Rectal smooth muscle tissue (tissue), 1 donor: ENCODE measurements around the gene ARHGAP11B.
"Not testable (repeated sequence)": the region's sequence is repeated elsewhere in the genome, so short reads cannot be mapped to it uniquely, and the experiment has no call there.

Experiments used
- H3K27ac ChIP-seq: one replicate; pipeline ENCODE4 v1.7.0; 2013; ENCODE audit warnings: low read depth, low read length, inconsistent platforms
- H3K27me3 ChIP-seq: one replicate; pipeline ENCODE4 v1.7.0; 2013; ENCODE audit warnings: low read length; ENCODE audit not compliant: control insufficient read depth, insufficient read depth
- H3K36me3 ChIP-seq: one replicate; pipeline ENCODE4 v1.7.0; 2013; ENCODE audit warnings: low read length; ENCODE audit not compliant: control insufficient read depth, insufficient read depth
- H3K4me1 ChIP-seq: one replicate; pipeline ENCODE4 v1.7.0; 2013; ENCODE audit warnings: low read length; ENCODE audit not compliant: control insufficient read depth, insufficient read depth
- H3K4me3 ChIP-seq: one replicate; pipeline ENCODE4 v1.7.0; 2013; ENCODE audit warnings: low read length
- H3K9ac ChIP-seq: one replicate; pipeline ENCODE4 v1.7.0; 2013; ENCODE audit warnings: low read length

The ARHGAP11B gene

DNA sequence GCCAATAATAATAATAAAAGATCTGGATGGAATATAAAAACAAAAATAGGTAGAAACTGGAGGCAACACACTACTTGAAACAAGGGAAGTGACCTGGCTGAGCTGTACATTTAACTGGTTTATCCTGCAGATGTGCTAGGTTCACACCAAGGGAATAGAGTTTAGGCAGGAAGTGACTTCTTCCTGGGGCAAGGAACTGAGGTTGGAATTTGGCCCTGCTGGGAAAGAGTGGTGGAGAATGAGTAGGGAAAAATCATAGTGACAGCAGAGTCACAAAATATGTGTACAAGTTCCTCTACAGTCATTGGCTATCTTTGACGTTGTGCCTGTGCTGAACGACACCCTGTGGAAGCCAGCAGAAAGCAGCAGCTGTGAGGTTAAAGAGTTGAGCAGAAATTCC is 44.1 kb downstream of the ARHGAP11B start:
- Histone ChIP-seq H3K9ac (no peak overlapping the region), H3K27me3 (no peaks in the 10 kb centered on the region), H3K36me3 (no peaks in the 10 kb centered on the region), H3K27ac (no peak overlapping the region), H3K4me3 (no peak overlapping the region), H3K4me1 (no peaks in the 10 kb centered on the region)

DNA sequence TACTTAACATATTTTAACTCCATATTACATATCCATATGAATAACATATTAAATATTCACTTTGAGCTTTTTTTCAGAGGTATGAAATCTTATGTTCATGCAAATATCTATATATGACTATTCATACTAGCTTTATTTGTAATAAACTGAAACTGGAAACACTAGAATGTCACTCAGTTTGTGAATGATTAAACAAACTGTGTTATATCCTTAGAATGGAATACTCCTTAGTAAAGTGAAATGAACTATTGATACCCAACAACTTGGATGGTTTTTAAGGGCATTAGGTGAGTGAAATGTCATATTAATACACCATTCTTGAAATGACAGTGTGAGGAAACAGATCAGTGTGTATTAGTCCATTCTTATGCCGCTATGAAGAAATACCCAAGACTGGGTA is 45.4 kb downstream of the ARHGAP11B start:
- Histone ChIP-seq H3K36me3 (no peaks in the 10 kb centered on the region), H3K27ac (no peak overlapping the region), H3K4me3 (no peak overlapping the region), H3K27me3 (no peaks in the 10 kb centered on the region), H3K9ac (no peak overlapping the region), H3K4me1 (no peaks in the 10 kb centered on the region)

DNA sequence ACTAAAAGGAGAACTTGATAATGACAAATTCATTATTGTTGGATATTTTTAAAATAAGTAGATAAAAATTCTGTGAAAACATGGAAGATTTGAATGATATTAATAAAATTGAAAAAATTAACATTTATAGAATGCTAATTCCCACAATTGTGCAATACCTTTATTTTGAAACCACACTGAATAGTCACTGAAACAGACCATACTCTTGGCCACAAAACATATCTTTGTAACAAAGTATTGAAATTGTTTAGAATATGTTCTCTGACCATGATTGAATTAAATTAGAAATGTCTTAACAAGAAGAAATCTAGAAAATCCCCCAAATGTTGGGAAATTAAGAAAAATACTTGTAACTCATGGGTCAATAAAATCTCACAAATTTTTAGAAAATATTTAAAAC is 49.2 kb downstream of the ARHGAP11B start:
- Histone ChIP-seq H3K4me1 (no peaks in the 10 kb centered on the region), H3K9ac (no peak overlapping the region), H3K27me3 (no peaks in the 10 kb centered on the region), H3K27ac (no peak overlapping the region), H3K36me3 (no peaks in the 10 kb centered on the region), H3K4me3 (no peak overlapping the region)

DNA sequence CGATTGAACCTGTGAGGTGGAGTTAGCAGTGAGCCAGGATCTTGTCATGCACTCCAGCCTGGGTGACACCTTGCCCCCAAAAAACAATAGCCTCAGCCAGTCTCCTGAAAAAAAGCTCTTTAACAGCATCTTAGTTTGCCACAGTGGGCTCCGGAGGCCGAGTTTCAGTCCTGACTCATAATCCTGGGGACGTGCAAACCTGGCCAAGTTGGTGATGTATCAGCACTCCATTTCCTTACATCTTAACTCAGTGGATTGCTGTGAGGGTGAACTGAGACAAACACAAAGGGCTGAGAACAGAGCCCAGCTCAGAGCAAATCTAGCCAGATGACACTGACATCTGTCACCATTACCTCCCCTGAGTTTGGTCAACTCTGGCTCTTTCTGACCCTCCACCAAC is 50.0 kb downstream of the ARHGAP11B start:
- not testable (repeated sequence) for H3K9ac ChIP-seq, H3K27me3 ChIP-seq, H3K4me1 ChIP-seq, H3K27ac ChIP-seq, H3K4me3 ChIP-seq, H3K36me3 ChIP-seq

DNA sequence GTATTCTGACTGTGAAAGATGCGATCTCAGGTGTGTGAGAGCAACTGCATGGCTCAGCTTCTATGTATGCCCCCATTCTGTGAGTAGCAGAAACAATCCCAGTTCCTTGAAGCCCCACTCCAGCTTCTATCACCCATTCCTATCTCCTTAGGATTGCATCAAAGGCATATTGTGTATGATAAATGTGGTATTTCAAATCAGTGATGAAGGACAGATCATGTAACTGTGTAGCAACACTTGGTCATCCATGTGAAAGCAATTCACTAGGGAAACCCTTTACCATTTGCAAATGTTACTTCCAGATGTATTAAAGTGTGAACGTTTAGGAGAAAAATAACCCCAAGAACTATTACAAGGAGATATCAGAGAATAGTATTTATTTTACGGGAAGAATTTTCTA is 55.1 kb downstream of the ARHGAP11B start:
- H3K9ac ChIP-seq, H3K4me1 ChIP-seq, H3K27me3 ChIP-seq, H3K4me3 ChIP-seq, H3K27ac ChIP-seq, H3K36me3 ChIP-seq: not testable (repeated sequence)

DNA sequence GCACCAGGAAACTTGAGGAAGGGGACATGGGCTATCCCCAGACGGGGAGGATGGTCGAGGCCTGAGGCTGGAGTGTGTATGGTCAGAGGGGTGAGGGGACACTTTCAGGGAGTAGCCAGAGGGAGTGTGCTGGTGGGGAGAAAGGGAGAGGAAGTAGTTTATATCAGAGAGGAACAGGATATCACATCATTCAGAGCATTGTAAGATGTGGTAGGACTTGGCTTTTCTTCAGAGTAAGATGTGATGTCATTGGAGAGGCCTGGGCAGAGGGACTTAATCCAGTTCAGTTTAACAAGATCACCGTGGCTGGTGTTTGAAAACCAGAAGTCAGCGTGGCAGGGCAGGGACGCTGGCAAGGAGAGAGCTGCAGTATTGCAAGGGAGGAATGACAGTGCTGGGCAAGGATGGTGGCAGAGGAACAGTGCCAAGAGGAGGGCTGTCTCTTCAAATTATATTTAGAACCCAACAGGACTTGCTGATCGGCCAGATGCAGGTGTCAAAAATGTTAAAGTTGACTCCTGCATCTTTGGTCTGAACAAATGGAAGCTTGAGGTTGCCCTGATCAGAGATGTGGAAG is 59.9 kb downstream of the ARHGAP11B start:
- not testable (repeated sequence) for H3K4me3 ChIP-seq, H3K36me3 ChIP-seq, H3K4me1 ChIP-seq, H3K9ac ChIP-seq, H3K27me3 ChIP-seq, H3K27ac ChIP-seq

DNA sequence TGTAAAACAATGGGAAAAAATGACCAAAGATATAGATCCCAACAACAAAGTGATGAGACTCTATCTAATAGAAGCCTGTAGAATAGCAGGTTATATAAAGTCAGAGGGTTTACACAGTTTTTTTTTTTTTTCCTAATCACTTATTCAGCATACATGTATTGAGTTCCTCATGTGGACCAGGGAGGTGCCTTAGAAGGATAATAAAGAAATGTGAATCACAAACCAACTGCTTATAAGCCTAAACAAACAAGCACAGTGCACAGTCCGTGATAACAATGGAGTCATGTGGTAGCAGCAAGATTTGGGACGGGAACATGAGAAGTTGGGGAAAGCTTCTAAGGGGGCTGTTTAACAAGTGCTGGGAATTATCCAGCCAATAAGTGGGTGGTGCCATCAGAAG is 60.7 kb downstream of the ARHGAP11B start:
- not testable (repeated sequence) for H3K4me1 ChIP-seq, H3K27ac ChIP-seq, H3K9ac ChIP-seq, H3K27me3 ChIP-seq, H3K4me3 ChIP-seq, H3K36me3 ChIP-seq
